H1 (cell line): ENCODE results near the gene SLC30A9. TPM values are rescaled to one million over a fixed set of nuclear protein-coding genes. Genes with fewer than 3 reads are reported as not detected.

ENCODE experiments used
- RNF2 ChIP-seq: fragments of 200-900, 300-1000 bp; sonication (generic); IDR thresholded peaks from 2 replicates; pipeline ENCODE4 v1.7.1; 2016; ENCODE audit warnings: borderline replicate concordance, low read depth, mild to moderate bottlenecking, antibody characterized with exemption, low read length; ENCODE audit not compliant: poor library complexity, severe bottlenecking; ENCODE audit errors: missing control alignments
- polyA plus RNA-seq, 7 experiments: library from polyadenylated mRNA; depleted of rRNA in 3 of 7; stranded (reverse) in 5 of 7; unstranded in 2 of 7; fragments of >200 nt in 5 of 7; fragments of 200-250 nt in 2 of 7; gene quantifications; 1 replicate in 5 of 7; 2 replicates in 1 of 7; 4 replicates in 1 of 7; pipeline versions ENCODE4 v1.2.1 to v1.2.3, GENCODE V29; 2011 to 2013; ENCODE audit warnings: missing spikeins in 2 of 7, mixed read lengths in 2 of 7
- total RNA-seq: library from RNA; stranded (reverse); fragmentation: NEBNext Ultra II Directional; extraction: Animal tissue kit (Norgen Biotek cat#: 25700); gene quantifications from 2 replicates; pipeline ENCODE4 v1.2.1, GENCODE V29; 2021

SLC30A9 gene
- total and polyA plus RNA-seq, 2 of the 8 experiments (the other 6 are each of a cell fraction or from before 2014, with no cell fraction given): 41.2 to 67.2 TPM

GRCh38 chr4:41977709-41978108 lies 12.6 kb upstream of the SLC30A9 start (continued):
- no peak for TF ChIP-seq RNF2
